DMS153 (cell line): ENCODE data around the gene PACRG.
"Not testable (repeated sequence)": the region's sequence is repeated elsewhere in the genome, so short reads cannot be mapped to it uniquely, and the experiment has no call there.

Source experiments
- DNase-seq: peaks from one replicate; lab custom pipeline; 2025; lab: John Stamatoyannopoulos, UW

PACRG gene

GRCh38 chr6:163313981-163314380 is 586.2 kb downstream of the PACRG start:
- no peak for DNase-seq

- no peak for DNase-seq
Observed at GRCh38 chr6:163314791-163315470, 587.2 kb downstream of the PACRG start.

GRCh38 chr6:163316866-163317495 is 589.2 kb downstream of the PACRG start:
- not testable (repeated sequence) for DNase-seq

GRCh38 chr6:163318071-163318786 is 590.5 kb downstream of the PACRG start:
- DNase-seq: no peak

- DNase-seq: no peak
Observed at GRCh38 chr6:163319609-163320366, 592.0 kb downstream of the PACRG start.

- DNase-seq: no peak
Observed at GRCh38 chr6:163320402-163320801, 592.6 kb downstream of the PACRG start.

- DNase-seq: no peak
Observed at GRCh38 chr6:163320804-163321203, 593.0 kb downstream of the PACRG start.

- DNase-seq: no peak
Observed at GRCh38 chr6:163321717-163322116, 593.9 kb downstream of the PACRG start.

- DNase-seq: no peak
Observed at GRCh38 chr6:163323274-163323673, 595.5 kb downstream of the PACRG start.

- DNase-seq: no peak
Observed at GRCh38 chr6:163323705-163324104, 595.9 kb downstream of the PACRG start.

- DNase-seq: no peak
Observed at GRCh38 chr6:163324326-163324687, 596.5 kb downstream of the PACRG start.

- DNase-seq: no peak
Observed at GRCh38 chr6:163324688-163325389, 597.1 kb downstream of the PACRG start.

- no peak for DNase-seq
Observed at GRCh38 chr6:163325390-163325784, 597.6 kb downstream of the PACRG start.

GRCh38 chr6:163327165-163327880 is 599.5 kb downstream of the PACRG start:
- DNase-seq: no peak

GRCh38 chr6:163327921-163328320 is 600.1 kb downstream of the PACRG start:
- no peak for DNase-seq

GRCh38 chr6:163328411-163328810 is 600.6 kb downstream of the PACRG start:
- DNase-seq: no peak

GRCh38 chr6:163329991-163330390 is 602.2 kb downstream of the PACRG start:
- no peak for DNase-seq

- no peak for DNase-seq
Observed at GRCh38 chr6:163331245-163331644, 603.5 kb downstream of the PACRG start.

- DNase-seq: no peak
Observed at GRCh38 chr6:163332575-163332974, 604.8 kb downstream of the PACRG start.

- DNase-seq: no peak
Observed at GRCh38 chr6:163333038-163333437, 605.3 kb downstream of the PACRG start.
